Naive thymus-derived CD4-positive, alpha-beta T cell (primary cell): Measurements from ENCODE around the gene VDAC1. TPM values are rescaled to one million over a fixed set of nuclear protein-coding genes. Genes with fewer than 3 reads are reported as not detected.

Source experiments
- ATAC-seq: fragments of 150-1000 bp; cut with Tn5 transposase; 2 replicates; pipeline ENCODE4 v1.10.0; 2021; ENCODE audit warnings: mild to moderate bottlenecking, moderate library complexity
- CTCF ChIA-PET: fragments of 350-600 bp; sonication (Branson Sonifier 250); formaldehyde crosslinking; loops from one replicate; lab custom pipeline; 2021; ENCODE audit warnings: antibody characterized with exemption; lab: Charles Lee
- POLR2A ChIA-PET: fragments of 350-600 bp; sonication (Branson Sonifier 250); formaldehyde crosslinking; loops from one replicate; lab custom pipeline; 2021; ENCODE audit warnings: antibody characterized with exemption, inconsistent platforms; lab: Charles Lee
- DNase-seq, 9 donors: peaks; one replicate each; pipeline versions ENCODE4 v3.0.0 to v3.0.0-alpha.2; 2020 to 2022; ENCODE audit warnings: mixed read lengths in 1 of 9
- H3K27ac ChIP-seq: one replicate; pipeline ENCODE4 v1.7.0; 2013; ENCODE audit warnings: mild to moderate bottlenecking, low read depth, low read length, moderate library complexity
- H3K27me3 ChIP-seq, 2 donors: one replicate each; pipeline ENCODE4 v1.7.0; 2013; ENCODE audit warnings: low read length in 2 of 2, mild to moderate bottlenecking in 2 of 2, moderate library complexity in 2 of 2; ENCODE audit not compliant: control insufficient read depth in 2 of 2, insufficient read depth in 2 of 2
- H3K36me3 ChIP-seq, 3 experiments: 1 replicate in 2 of 3; 2 replicates in 1 of 3; pipeline ENCODE4 v1.7.0; 2013; ENCODE audit warnings: low read length in 3 of 3, mild to moderate bottlenecking in 3 of 3, moderate library complexity in 1 of 3; ENCODE audit not compliant: insufficient read depth in 3 of 3, control insufficient read depth in 2 of 3
- H3K4me1 ChIP-seq, 2 donors: one replicate each; pipeline ENCODE4 v1.7.0; 2013; ENCODE audit warnings: low read length in 2 of 2, mild to moderate bottlenecking in 2 of 2, moderate library complexity in 1 of 2; ENCODE audit not compliant: control insufficient read depth in 2 of 2, insufficient read depth in 2 of 2
- H3K4me3 ChIP-seq: 2 replicates; pipeline ENCODE4 v1.7.0; 2013; ENCODE audit warnings: mild to moderate bottlenecking, low read length
- H3K9me3 ChIP-seq, 3 experiments: 1 replicate in 2 of 3; 2 replicates in 1 of 3; pipeline ENCODE4 v1.7.0; 2013; ENCODE audit warnings: low read length in 3 of 3; ENCODE audit not compliant: control insufficient read depth in 2 of 3
- H3K27ac Mint-ChIP-seq, 9 donors: one replicate each; pipeline ENCODE4 v1.8.0; 2020 to 2022; ENCODE audit warnings: mixed read lengths in 9 of 9, mild to moderate bottlenecking in 8 of 9, moderate library complexity in 5 of 9, inconsistent platforms in 2 of 9
- H3K27me3 Mint-ChIP-seq, 5 donors: one replicate each; pipeline ENCODE4 v1.8.0; 2021 to 2022; ENCODE audit warnings: mixed read lengths in 5 of 5, mild to moderate bottlenecking in 1 of 5
- H3K36me3 Mint-ChIP-seq, 5 donors: one replicate each; pipeline ENCODE4 v1.8.0; 2020 to 2022; ENCODE audit warnings: mixed read lengths in 5 of 5, mild to moderate bottlenecking in 3 of 5, inconsistent platforms in 1 of 5
- H3K4me1 Mint-ChIP-seq, 7 donors: one replicate each; pipeline ENCODE4 v1.8.0; 2020 to 2022; ENCODE audit warnings: mixed read lengths in 7 of 7, mild to moderate bottlenecking in 3 of 7, inconsistent platforms in 1 of 7
- H3K4me3 Mint-ChIP-seq, 10 donors: one replicate each; pipeline ENCODE4 v1.8.0; 2020 to 2022; ENCODE audit warnings: mild to moderate bottlenecking in 10 of 10, mixed read lengths in 10 of 10, moderate library complexity in 6 of 10, inconsistent platforms in 2 of 10
- H3K9me3 Mint-ChIP-seq, 11 donors: one replicate each; pipeline ENCODE4 v1.8.0; 2020 to 2022; ENCODE audit warnings: mixed read lengths in 11 of 11, mild to moderate bottlenecking in 4 of 11, inconsistent platforms in 1 of 11, moderate library complexity in 1 of 11
- intact Hi-C, 2 donors: fragments of 100-400 bp; cut with micrococcal nuclease; formaldehyde crosslinking; loops; one replicate each; pipeline ENCODE4 v1.15.1; 2023
- polyA plus RNA-seq, 2 donors: library from polyadenylated mRNA; unstranded; fragments of 300-500 nt; fragmentation: Illumina TruSeq; gene quantifications; one replicate each; pipeline ENCODE4 v1.2.3, GENCODE V29; 2021
- total RNA-seq, 6 experiments: library from RNA in 5 of 6; stranded (reverse) in 5 of 6; gene quantifications; 1 replicate in 5 of 6; 2 replicates in 1 of 6; pipeline ENCODE4 v1.2.3 and lab custom pipeline; 2021 to 2026

Gene VDAC1
- total and polyA plus RNA-seq, 7 experiments from 2014 or later, result 37.8 to 259 (median 48.4) TPM

DNA sequence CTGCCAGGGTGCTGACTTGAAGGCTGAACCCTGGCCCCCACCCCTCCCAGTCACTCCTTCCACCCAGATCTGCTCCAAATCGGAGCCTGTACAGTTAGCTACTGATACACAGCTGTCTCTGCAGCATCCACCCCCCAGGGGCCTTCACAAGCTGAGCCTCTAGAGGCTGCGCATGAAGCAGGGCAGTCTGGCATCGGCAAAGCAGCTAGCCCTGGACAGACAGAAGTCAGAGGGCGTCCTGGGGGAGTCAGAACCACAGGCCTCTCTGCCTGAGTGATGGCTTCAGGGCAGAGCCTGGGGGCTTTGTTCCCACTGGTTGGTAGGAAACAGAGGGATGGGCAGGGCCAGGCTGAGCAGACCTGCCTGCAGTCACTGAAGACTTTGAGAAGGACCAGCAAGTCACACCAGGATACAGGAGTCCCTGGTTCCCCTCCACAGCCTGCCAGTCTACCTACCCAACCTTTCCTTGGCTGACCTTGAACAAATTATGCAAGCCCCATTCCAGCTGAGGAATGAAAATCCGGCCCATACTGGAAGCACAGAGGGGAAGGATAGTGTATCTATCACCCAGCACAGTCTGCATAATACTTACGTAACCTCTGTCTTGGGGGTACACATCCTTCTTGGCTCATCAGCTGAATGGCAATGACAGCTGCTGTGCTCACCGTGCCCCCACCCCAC is 8.8 kb downstream of the VDAC1 start:
- Histone ChIP-seq H3K4me1 (peaks cover 3 to 9% of the 10 kb centered on the region in 2 donors), H3K9me3 (no peaks in the 10 kb centered on the region), H3K27me3 (no peaks in the 10 kb centered on the region), H3K36me3 (peaks cover 0 to 10% (median 0%) of the 10 kb centered on the region in 3 experiments), H3K4me3 (no peak overlapping the region), H3K27ac (no peak overlapping the region)
- Mint-ChIP-seq H3K27me3 (no peaks in the 10 kb centered on the region), H3K4me1 (peaks cover 40 to 78% (median 63%) of the 10 kb centered on the region in 7 donors), H3K4me3 (no peak overlapping the region), H3K27ac (no peak overlapping the region), H3K36me3 (peaks cover 0 to 4% (median under 1%) of the 10 kb centered on the region in 5 donors), H3K9me3 (no peaks in the 10 kb centered on the region)
- POLR2A ChIA-PET, result interaction anchor here (0.6 to 1.3 kb wide), 3 partner anchors 9 to 28 kb away, joined by 3 to 4 read pairs (median 4); no protein-coding TSS in a partner anchor
- no peak for DNase-seq
- intact Hi-C loops, result no loop called here
- no peak for ATAC-seq
- CTCF ChIA-PET, result interaction anchor here (0.7 to 1.0 kb wide), 2 partner anchors 15 to 242 kb away, joined by 3 read pairs; no protein-coding TSS in a partner anchor

DNA sequence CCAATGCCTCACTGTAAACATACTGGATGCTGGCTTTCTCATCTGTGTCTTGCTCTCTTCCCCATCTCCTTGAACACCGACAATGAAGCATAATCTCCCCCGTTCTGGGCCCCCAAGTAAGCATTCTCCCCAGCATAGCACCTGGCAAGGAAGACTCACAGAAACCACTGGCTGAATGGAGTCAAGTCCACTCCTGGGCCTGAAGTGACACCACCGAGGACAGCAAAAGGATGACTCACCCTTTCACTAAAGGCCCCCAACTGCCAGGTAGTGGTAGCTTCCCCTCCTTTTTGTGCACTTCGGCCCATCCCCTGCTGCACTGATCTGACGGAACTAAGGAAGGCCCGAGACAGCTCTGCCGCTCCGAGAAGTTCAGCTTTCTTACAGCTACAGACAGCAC is 9.4 kb downstream of the VDAC1 start:
- Histone ChIP-seq H3K4me3 (no peak overlapping the region), H3K36me3 (peaks cover 3 to 14% (median 3%) of the 10 kb centered on the region in 3 experiments), H3K27ac (no peak overlapping the region), H3K4me1 (peaks cover 3 to 9% of the 10 kb centered on the region in 2 donors), H3K27me3 (no peaks in the 10 kb centered on the region), H3K9me3 (no peaks in the 10 kb centered on the region)
- Mint-ChIP-seq H3K27ac (peak overlapping the region in 4 of 9 donors; percentile 5 to 90 (median 16)), H3K4me1 (peaks cover 40 to 71% (median 59%) of the 10 kb centered on the region in 7 donors), H3K4me3 (peak overlapping the region in 4 of 10 donors; percentile 2 to 19 (median 14)), H3K27me3 (no peaks in the 10 kb centered on the region), H3K36me3 (peaks cover 0 to 9% (median 3%) of the 10 kb centered on the region in 5 donors), H3K9me3 (no peaks in the 10 kb centered on the region)
- ChIA-PET CTCF (interaction anchor here (0.7 kb wide), 1 partner anchor 241 kb away, joined by 3 read pairs; no protein-coding TSS in a partner anchor), POLR2A (no interaction called here)
- intact Hi-C loops, result no loop called here
- DNase-seq (no peak), ATAC-seq (no peak)

DNA sequence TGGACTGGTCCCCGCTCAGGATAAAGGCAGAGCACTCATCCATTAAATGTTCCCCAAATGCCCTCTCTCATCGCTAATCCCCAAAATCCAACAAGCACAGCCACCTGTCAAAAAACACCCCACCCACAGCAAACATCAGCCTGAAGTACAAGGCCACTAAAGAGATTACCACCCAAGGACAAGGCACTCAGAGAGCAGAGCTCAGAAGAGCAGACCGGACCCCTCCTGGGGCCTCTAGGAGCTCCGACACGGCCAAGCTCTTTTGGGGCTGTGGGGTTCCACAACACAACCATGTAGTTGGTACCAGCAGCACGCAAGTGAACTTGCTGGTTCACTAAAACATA is 9.8 kb downstream of the VDAC1 start:
- Mint-ChIP-seq H3K4me1 (peaks cover 37 to 67% (median 55%) of the 10 kb centered on the region in 7 donors), H3K27ac (peak overlapping the region in 4 of 9 donors; percentile 9 to 93 (median 17)), H3K36me3 (peaks cover 0 to 12% (median 3%) of the 10 kb centered on the region in 5 donors), H3K27me3 (no peaks in the 10 kb centered on the region), H3K9me3 (no peaks in the 10 kb centered on the region), H3K4me3 (peak overlapping the region in 3 of 10 donors; percentile 14 to 49 (median 15))
- Histone ChIP-seq H3K4me3 (no peak overlapping the region), H3K9me3 (no peaks in the 10 kb centered on the region), H3K4me1 (peaks cover 3 to 9% of the 10 kb centered on the region in 2 donors), H3K36me3 (peaks cover 5 to 18% (median 7%) of the 10 kb centered on the region in 3 experiments), H3K27ac (no peak overlapping the region), H3K27me3 (no peaks in the 10 kb centered on the region)
- POLR2A ChIA-PET, result interaction anchor here (1.6 kb wide), 1 partner anchor 9 kb away, joined by 4 read pairs; no protein-coding TSS in a partner anchor
- DNase-seq, result no peak
- no peak for ATAC-seq
- intact Hi-C loops, result no loop called here
- CTCF ChIA-PET, result interaction anchor here (0.7 kb wide), 1 partner anchor 241 kb away, joined by 3 read pairs; no protein-coding TSS in a partner anchor

DNA sequence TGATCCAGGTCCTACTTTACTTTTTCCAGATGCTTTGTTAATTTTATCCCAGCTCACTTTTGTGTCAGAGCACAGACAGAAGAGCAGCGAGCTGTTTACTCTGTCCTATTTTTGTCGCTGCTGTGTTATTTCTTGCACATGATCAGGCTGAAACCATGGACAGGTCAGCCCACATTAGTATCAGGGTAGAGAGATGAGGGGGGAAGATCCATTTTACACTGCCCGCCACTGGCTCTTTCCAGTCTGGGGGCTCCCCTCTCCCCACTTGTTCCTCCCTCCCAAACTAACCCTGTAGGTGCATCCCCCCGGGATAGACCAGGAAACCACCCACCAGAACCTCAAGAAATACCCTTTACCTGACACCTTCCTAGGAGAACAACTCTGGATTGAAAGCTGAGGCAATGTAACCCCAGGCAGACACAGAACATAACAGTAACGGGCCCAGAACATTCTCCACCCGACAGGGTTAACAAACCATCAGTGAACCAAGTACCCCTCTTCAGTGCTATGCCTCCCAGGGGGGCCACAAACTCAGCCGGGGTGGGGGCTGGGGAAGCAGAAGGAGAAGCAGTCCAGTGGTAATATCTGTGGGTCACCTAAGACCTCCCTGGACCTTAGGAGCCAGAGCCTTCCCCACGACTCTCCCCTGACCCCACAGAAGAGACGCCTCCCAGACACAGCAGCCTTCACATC is 10.3 kb downstream of the VDAC1 start:
- CTCF ChIA-PET, result no interaction called here
- H3K4me1 Mint-ChIP-seq, result peaks cover 31 to 62% (median 50%) of the 10 kb centered on the region in 7 donors

DNA sequence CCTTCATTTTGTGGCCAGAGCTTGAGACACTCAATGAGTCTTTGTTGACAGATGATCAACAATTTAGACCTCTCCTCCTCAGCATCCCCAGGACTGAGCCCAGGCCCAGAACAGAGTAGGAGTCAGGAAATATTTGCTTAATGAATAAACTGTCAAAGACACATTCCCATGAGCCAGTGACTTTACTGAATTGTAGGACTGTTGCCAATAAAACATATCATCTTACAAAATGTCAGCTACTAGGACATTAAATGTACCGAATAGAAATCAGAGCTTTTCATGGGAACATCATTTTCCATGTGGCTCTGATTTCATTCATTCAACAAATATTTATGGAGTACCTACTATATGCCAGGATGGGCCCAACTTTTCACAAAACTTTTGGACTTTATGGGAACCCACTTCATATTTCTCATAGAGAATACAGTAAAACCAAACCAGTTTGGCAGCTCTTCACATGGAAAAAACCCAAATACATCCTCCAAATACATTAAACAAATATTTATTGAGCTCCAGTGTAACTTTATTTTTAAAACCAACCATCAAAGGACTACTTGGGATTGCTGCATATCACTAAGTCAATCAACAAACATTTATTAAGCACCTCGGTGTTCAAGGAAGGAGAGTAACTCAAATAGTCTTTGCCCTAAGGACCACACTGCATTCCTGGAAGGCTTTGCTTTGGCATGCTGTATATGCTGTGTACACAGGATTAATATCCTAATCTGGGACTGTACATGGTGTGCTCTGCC is 11.4 kb downstream of the VDAC1 start:
- H3K4me3 Mint-ChIP-seq, result no peak overlapping the region
- H3K4me1 ChIP-seq, result peaks cover 3 to 9% of the 10 kb centered on the region in 2 donors
- no peaks in the 10 kb centered on the region for H3K9me3 ChIP-seq
- no peak for ATAC-seq
- peaks cover 4 to 21% (median 6%) of the 10 kb centered on the region in 5 donors for H3K36me3 Mint-ChIP-seq
- no peaks in the 10 kb centered on the region for H3K27me3 ChIP-seq
- H3K27ac ChIP-seq, result no peak overlapping the region
- ChIA-PET CTCF (interaction anchor here (0.6 to 1.1 kb wide), 4 partner anchors 14 to 352 kb away, joined by 3 to 4 read pairs (median 3); no protein-coding TSS in a partner anchor), POLR2A (interaction anchor here (0.5 to 1.6 kb wide), 4 partner anchors 11 to 958 kb away, joined by 3 to 4 read pairs (median 4); partner anchors contain the start of gene VDAC1)
- no peaks in the 10 kb centered on the region for H3K9me3 Mint-ChIP-seq
- no peaks in the 10 kb centered on the region for H3K27me3 Mint-ChIP-seq
- intact Hi-C loops, result no loop called here
- H3K36me3 ChIP-seq, result peaks cover 5 to 31% (median 8%) of the 10 kb centered on the region in 3 experiments
- DNase-seq, result no peak
- H3K27ac Mint-ChIP-seq, result peak overlapping the region in 4 of 9 donors; percentile 21 to 63 (median 44)
- no peak overlapping the region for H3K4me3 ChIP-seq
- H3K4me1 Mint-ChIP-seq, result peaks cover 28 to 54% (median 43%) of the 10 kb centered on the region in 7 donors

More for the DNA sequence above, 10.3 kb downstream of the VDAC1 start:
- POLR2A ChIA-PET, result interaction anchor here (1.6 kb wide), 1 partner anchor 9 kb away, joined by 4 read pairs; no protein-coding TSS in a partner anchor
- H3K27me3 ChIP-seq, result no peaks in the 10 kb centered on the region
- no peaks in the 10 kb centered on the region for H3K9me3 ChIP-seq
- Mint-ChIP-seq H3K27ac (peak overlapping the region in 3 of 9 donors; percentile 7 to 93 (median 11)), H3K4me3 (peak overlapping the region in 4 of 10 donors; percentile 14 to 49 (median 15)), H3K9me3 (no peaks in the 10 kb centered on the region), H3K36me3 (peaks cover 0 to 15% (median 3%) of the 10 kb centered on the region in 5 donors), H3K27me3 (no peaks in the 10 kb centered on the region)
- peaks cover 3 to 9% of the 10 kb centered on the region in 2 donors for H3K4me1 ChIP-seq
- no peak for DNase-seq
- intact Hi-C loops, result no loop called here
- peaks cover 5 to 23% (median 8%) of the 10 kb centered on the region in 3 experiments for H3K36me3 ChIP-seq
- H3K27ac ChIP-seq, result no peak overlapping the region
- no peak overlapping the region for H3K4me3 ChIP-seq
- ATAC-seq, result no peak
